ENCODE data around the gene LIMS3. TPM values are rescaled to one million over a fixed set of nuclear protein-coding genes. Genes with fewer than 3 reads are reported as not detected.
"Not testable (repeated sequence)": the region's sequence is repeated elsewhere in the genome, so short reads cannot be mapped to it uniquely, and the experiment has no call there.

The LIMS3 gene
- 1 to 10 TPM; 3.0 to 6.3 TPM for total RNA-seq
- long read RNA-seq, result 0 reads

DNA sequence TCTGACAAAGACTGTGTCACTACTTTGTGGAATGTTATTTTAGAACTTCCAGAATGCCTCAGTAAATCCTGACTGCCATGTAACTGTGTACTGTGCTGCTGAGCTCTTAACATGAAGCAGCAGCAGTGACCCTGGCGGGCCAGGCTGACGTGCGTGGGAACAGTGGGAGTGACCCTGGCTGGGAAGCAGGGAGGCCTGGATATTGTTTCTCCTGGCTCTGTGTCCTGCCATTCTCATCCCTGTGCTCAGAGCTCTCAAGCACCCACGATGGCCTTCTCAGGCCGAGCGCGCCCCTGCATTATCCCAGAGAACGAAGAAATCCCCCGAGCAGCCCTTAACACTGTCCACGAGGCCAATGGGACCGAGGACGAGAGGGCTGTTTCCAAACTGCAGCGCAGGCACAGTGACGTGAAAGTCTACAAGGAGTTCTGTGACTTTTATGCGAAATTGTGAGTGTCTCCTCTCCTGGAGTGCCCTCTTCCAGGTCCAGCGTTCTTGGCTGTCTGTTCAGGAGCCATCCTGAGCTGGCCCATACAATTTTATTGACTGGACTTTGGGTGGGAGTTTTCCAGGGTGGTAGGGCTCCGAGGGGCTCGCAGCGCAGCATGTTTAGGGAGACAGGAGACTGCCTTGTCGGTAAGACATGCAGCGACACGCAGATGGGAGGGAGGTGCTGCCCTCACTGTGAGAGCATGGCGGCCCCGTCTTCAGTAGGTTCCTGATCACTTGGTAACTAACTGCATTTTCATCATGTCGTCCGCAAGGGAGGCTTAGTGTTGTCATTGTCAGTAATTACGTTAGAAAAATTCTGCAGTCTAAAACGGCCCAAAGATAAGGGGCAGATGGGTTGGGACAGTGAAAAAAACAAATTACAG, at the start of gene LIMS3:
Gene LIMS3, plus strand, starts transcription at position 227 of the 875 bp plus-strand sequence. Its CDS starts 41 bp downstream, at position 268.
- intact Hi-C loops (cut with DNase I); DNase-seq: not testable (repeated sequence)
- peak; percentile 94 to 96 for ATAC-seq

- DNase-seq; intact Hi-C loops (cut with DNase I): not testable (repeated sequence)
- peak; percentile 59 to 71 for ATAC-seq
Observed at GRCh38 chr2:109871129-109871751, 27.2 kb upstream of the LIMS3 start.

- ATAC-seq; DNase-seq; intact Hi-C loops (cut with DNase I): not testable (repeated sequence)
Observed at GRCh38 chr2:109876625-109877024, 21.9 kb upstream of the LIMS3 start.

DNA sequence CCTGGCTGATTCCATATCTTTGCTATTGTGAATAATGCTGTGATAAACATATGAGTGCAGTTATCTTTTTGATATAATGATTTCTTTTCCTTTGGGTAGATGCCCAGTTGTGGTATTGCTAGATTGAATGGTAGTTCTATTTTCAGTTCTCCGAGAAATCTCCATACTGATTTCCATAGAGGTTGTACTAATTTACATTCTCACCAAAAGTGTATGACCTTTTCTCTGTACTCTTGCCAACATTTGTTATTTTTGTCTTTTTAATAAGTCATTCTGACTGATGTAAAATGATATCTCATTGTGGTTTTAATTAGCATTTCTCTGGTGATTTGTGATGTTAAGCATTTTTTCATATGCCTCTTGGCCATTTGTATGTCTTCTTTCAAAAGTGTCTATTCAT, 16.4 kb upstream of the LIMS3 start:
- ATAC-seq; DNase-seq; intact Hi-C loops (cut with DNase I): not testable (repeated sequence)

- ATAC-seq; DNase-seq; intact Hi-C loops (cut with DNase I): not testable (repeated sequence)
Observed at GRCh38 chr2:109888414-109888813, 10.1 kb upstream of the LIMS3 start.

DNA sequence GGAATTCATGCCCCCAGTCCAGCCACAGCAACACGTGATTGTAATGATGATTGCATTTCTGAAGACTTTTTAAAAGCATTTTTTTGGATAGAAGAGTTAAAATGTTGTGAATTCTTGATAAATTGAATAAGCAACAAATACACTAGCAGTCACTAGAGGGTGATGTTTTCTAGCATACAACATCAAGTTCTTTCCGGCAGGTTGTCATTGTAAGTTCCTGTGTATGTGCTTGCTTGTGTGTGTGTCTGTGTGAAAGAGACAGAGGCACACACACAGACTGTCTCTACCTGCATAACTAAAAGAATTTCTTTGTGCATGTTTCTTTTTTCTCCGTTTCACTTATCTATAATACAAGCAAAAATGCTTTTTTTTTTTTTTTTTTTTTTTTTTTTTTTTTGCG, 8.6 kb upstream of the LIMS3 start:
- ATAC-seq, result peak; percentile 64 to 70
- intact Hi-C loops (cut with DNase I); DNase-seq: not testable (repeated sequence)

- not testable (repeated sequence) for ATAC-seq
Observed at GRCh38 chr2:109891024-109891423, 7.5 kb upstream of the LIMS3 start.

GRCh38 chr2:109893736-109894135, 4.8 kb upstream of the LIMS3 start:
- intact Hi-C loops (cut with DNase I); ATAC-seq; DNase-seq: not testable (repeated sequence)

More at GRCh38 chr2:109891024-109891423, 7.5 kb upstream of the LIMS3 start:
- intact Hi-C loops (cut with DNase I); DNase-seq: not testable (repeated sequence)

GRCh38 chr2:109894141-109894540, 4.3 kb upstream of the LIMS3 start:
- not testable (repeated sequence) for DNase-seq, ATAC-seq

GRCh38 chr2:109895090-109895869, 3.2 kb upstream of the LIMS3 start:
- ATAC-seq; intact Hi-C loops (cut with DNase I); DNase-seq: not testable (repeated sequence)

More at GRCh38 chr2:109894141-109894540, 4.3 kb upstream of the LIMS3 start:
- intact Hi-C loops (cut with DNase I), result not testable (repeated sequence)

GRCh38 chr2:109896212-109896611, 2.3 kb upstream of the LIMS3 start:
- DNase-seq; intact Hi-C loops (cut with DNase I): not testable (repeated sequence)
- ATAC-seq, result peak in 1 of 2 donors; percentile 47

GRCh38 chr2:109897769-109898461, 573 bp upstream of the LIMS3 start:
- DNase-seq; intact Hi-C loops (cut with DNase I): not testable (repeated sequence)
- ATAC-seq, result peak; percentile 27 to 40

DNA sequence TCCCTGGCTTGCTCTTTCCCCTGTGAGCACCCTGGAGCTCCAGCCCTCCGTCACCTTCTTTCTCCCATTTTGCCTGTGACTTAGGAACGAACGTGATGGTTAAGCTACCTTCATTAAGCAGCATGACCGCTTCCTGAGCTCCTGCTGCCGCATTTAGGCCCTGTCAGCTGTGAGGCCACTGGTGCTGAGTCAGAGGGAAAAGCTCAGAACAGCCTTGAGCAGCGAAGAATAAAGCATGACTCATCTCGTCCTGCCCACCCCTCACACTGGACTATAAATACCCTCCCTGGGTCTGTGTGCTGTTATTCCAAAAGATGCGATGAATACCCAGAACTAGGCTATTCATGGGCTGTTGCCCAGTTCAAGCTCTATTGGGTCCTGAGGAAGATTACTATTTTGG, 7.3 kb downstream of the LIMS3 start:
- intact Hi-C loops (cut with DNase I); DNase-seq: not testable (repeated sequence)
- ATAC-seq, result peak; percentile 80 to 95

DNA sequence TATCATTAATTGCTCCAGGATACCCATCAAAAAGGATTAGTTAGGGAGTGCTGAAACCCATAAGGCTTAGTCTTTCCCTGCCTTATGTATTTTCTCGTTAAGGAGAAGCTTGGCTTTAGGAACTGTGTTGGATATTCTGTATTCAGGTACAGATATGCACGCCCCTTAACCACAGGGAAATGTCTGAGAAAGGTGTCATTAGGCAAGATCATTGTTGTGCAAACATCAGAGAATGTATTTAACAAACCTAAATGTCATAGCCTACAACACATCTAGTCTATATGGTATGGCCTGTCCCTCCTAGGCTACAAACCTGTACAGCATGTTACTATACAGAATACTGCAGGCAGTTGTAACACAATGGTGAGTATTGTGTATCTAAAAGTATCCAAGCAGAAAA, 10.1 kb downstream of the LIMS3 start:
- DNase-seq; intact Hi-C loops (cut with DNase I); ATAC-seq: not testable (repeated sequence)

DNA sequence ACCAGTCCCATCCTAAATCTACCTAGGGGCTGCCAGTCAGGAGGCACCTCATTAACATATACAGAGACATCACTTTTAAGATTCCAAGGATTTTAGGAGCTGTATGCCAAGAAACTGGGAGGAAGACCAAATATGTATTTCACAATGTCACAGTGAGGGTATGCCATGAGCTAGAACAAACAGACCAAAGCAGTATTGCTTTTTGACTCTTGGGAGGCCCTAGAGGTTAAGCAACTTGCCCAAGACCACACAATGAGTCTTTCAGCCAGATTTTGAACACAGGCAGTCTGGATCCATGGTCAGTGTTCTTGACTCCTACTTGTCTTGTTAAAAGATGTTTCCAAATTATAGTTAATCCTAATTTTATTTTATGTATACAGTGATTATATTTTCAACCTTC, 12.3 kb downstream of the LIMS3 start:
- intact Hi-C loops (cut with DNase I); DNase-seq: not testable (repeated sequence)
- ATAC-seq, result peak; percentile 55 to 81

GRCh38 chr2:109913911-109914310, 15.4 kb downstream of the LIMS3 start:
- ATAC-seq; DNase-seq; intact Hi-C loops (cut with DNase I): not testable (repeated sequence)

DNA sequence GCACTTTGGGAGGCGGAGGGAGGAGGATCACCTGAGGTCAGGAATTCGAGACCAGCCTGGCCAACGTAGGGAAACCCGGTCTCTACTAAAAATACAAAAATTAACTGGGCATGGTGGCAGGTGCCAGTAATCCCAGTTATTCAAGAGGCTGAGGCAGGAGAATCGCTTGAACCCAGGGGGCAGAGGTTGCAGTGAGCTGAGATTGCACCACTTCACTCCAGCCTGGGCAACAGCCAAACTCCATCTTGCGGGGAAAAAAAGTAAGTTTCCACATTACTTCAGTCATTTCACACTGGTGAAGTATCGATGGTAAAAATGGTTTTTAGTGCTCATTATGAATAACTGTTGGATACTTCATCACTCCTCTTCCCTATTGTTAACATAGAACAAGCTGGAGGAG, 16.1 kb downstream of the LIMS3 start:
- intact Hi-C loops (cut with DNase I); DNase-seq; ATAC-seq: not testable (repeated sequence)

DNA sequence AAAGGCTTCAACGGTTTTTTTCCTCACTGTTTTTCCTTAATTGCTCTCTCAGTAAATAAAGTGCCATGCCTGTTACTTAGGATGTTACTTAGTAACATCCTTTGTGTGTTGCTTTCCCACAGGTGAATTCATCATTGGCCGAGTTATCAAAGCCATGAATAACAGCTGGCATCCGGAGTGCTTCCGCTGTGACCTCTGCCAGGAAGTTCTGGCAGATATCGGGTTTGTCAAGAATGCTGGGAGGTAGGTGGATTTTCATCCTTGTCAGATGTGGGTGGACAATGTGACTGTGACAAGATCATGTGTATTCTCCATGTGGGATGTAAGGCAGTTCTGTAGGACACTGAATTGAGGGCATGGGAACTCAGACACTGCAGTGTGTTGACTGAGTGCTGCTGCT, 17.3 kb downstream of the LIMS3 start:
- intact Hi-C loops (cut with DNase I); ATAC-seq; DNase-seq: not testable (repeated sequence)
